ENCODE measurements around the gene FAM184A.
A peak's percentile ranks its signal among the peaks of the same experiment; 100 is the strongest.

Gene FAM184A

GRCh38 chr6:118967239-118967638 lies 111.2 kb downstream of the FAM184A start:
- peaks cover 1% of the 10 kb centered on the region for H3K4me1 Mint-ChIP-seq (ENCODE audit: low read depth)
- no peak for DNase-seq (ENCODE audit: low spot score)
- H3K9me3 Mint-ChIP-seq: no peaks in the 10 kb centered on the region
- no peak overlapping the region for H3K27ac Mint-ChIP-seq
- H3K4me3 Mint-ChIP-seq: no peak overlapping the region
- H3K36me3 Mint-ChIP-seq (ENCODE audit: low read depth): no peaks in the 10 kb centered on the region
- no peaks in the 10 kb centered on the region for H3K27me3 Mint-ChIP-seq (ENCODE audit: low read depth)

- no peaks in the 10 kb centered on the region for H3K27me3 Mint-ChIP-seq (ENCODE audit: low read depth)
- no peak for DNase-seq (ENCODE audit: low spot score)
- no peak overlapping the region for H3K27ac Mint-ChIP-seq
- H3K36me3 Mint-ChIP-seq (ENCODE audit: low read depth): no peaks in the 10 kb centered on the region
- H3K9me3 Mint-ChIP-seq: no peaks in the 10 kb centered on the region
- no peak overlapping the region for H3K4me3 Mint-ChIP-seq
- H3K4me1 Mint-ChIP-seq (ENCODE audit: low read depth): peaks cover 1% of the 10 kb centered on the region
Measured at GRCh38 chr6:118965843-118966370, 112.6 kb downstream of the FAM184A start.

- Mint-ChIP-seq H3K4me1 (ENCODE audit: low read depth) (peaks cover 1% of the 10 kb centered on the region), H3K4me3 (no peak overlapping the region), H3K9me3 (no peaks in the 10 kb centered on the region), H3K27me3 (ENCODE audit: low read depth) (no peaks in the 10 kb centered on the region), H3K36me3 (ENCODE audit: low read depth) (no peaks in the 10 kb centered on the region), H3K27ac (no peak overlapping the region)
- DNase-seq (ENCODE audit: low spot score): no peak
Measured at GRCh38 chr6:118965371-118965770, 113.1 kb downstream of the FAM184A start.

- Mint-ChIP-seq H3K4me1 (ENCODE audit: low read depth) (peaks cover 11% of the 10 kb centered on the region), H3K27me3 (ENCODE audit: low read depth) (no peaks in the 10 kb centered on the region), H3K9me3 (no peaks in the 10 kb centered on the region), H3K4me3 (no peak overlapping the region), H3K36me3 (ENCODE audit: low read depth) (no peaks in the 10 kb centered on the region), H3K27ac (no peak overlapping the region)
- DNase-seq (ENCODE audit: low spot score): no peak
Measured at GRCh38 chr6:118963003-118963402, 115.5 kb downstream of the FAM184A start.

- H3K4me3 Mint-ChIP-seq: no peak overlapping the region
- DNase-seq (ENCODE audit: low spot score): no peak
- peaks cover 10% of the 10 kb centered on the region for H3K4me1 Mint-ChIP-seq (ENCODE audit: low read depth)
- no peaks in the 10 kb centered on the region for H3K36me3 Mint-ChIP-seq (ENCODE audit: low read depth)
- no peaks in the 10 kb centered on the region for H3K9me3 Mint-ChIP-seq
- no peak overlapping the region for H3K27ac Mint-ChIP-seq
- H3K27me3 Mint-ChIP-seq (ENCODE audit: low read depth): no peaks in the 10 kb centered on the region
Measured at GRCh38 chr6:118959903-118960302, 118.6 kb downstream of the FAM184A start.

GRCh38 chr6:118953391-118953790 lies 125.1 kb downstream of the FAM184A start:
- Mint-ChIP-seq H3K9me3 (no peaks in the 10 kb centered on the region), H3K36me3 (ENCODE audit: low read depth) (no peaks in the 10 kb centered on the region), H3K27ac (no peak overlapping the region), H3K27me3 (ENCODE audit: low read depth) (peaks cover 15% of the 10 kb centered on the region), H3K4me1 (ENCODE audit: low read depth) (peaks cover 3% of the 10 kb centered on the region), H3K4me3 (no peak overlapping the region)
- no peak for DNase-seq (ENCODE audit: low spot score)

GRCh38 chr6:118952683-118953082 lies 125.8 kb downstream of the FAM184A start:
- Mint-ChIP-seq H3K27ac (no peak overlapping the region), H3K4me3 (no peak overlapping the region), H3K9me3 (no peaks in the 10 kb centered on the region), H3K4me1 (ENCODE audit: low read depth) (no peaks in the 10 kb centered on the region), H3K27me3 (ENCODE audit: low read depth) (peaks cover 15% of the 10 kb centered on the region), H3K36me3 (ENCODE audit: low read depth) (no peaks in the 10 kb centered on the region)
- DNase-seq (ENCODE audit: low spot score): no peak

- Mint-ChIP-seq H3K36me3 (ENCODE audit: low read depth) (peaks cover 2% of the 10 kb centered on the region), H3K4me1 (ENCODE audit: low read depth) (no peaks in the 10 kb centered on the region), H3K9me3 (peaks cover 33% of the 10 kb centered on the region), H3K4me3 (no peak overlapping the region), H3K27ac (no peak overlapping the region), H3K27me3 (ENCODE audit: low read depth) (peaks cover 5% of the 10 kb centered on the region)
- no peak for DNase-seq (ENCODE audit: low spot score)
Measured at GRCh38 chr6:118945217-118945616, 133.2 kb downstream of the FAM184A start.

- H3K9me3 Mint-ChIP-seq: peaks cover 36% of the 10 kb centered on the region
- H3K4me1 Mint-ChIP-seq (ENCODE audit: low read depth): peaks cover 6% of the 10 kb centered on the region
- no peak overlapping the region for H3K27ac Mint-ChIP-seq
- no peaks in the 10 kb centered on the region for H3K27me3 Mint-ChIP-seq (ENCODE audit: low read depth)
- no peak for DNase-seq (ENCODE audit: low spot score)
- peaks cover 11% of the 10 kb centered on the region for H3K36me3 Mint-ChIP-seq (ENCODE audit: low read depth)
- no peak overlapping the region for H3K4me3 Mint-ChIP-seq
Measured at GRCh38 chr6:118940770-118941169, 137.7 kb downstream of the FAM184A start.

- Mint-ChIP-seq H3K4me1 (ENCODE audit: low read depth) (peaks cover 13% of the 10 kb centered on the region), H3K4me3 (no peak overlapping the region), H3K9me3 (peaks cover 26% of the 10 kb centered on the region), H3K27me3 (ENCODE audit: low read depth) (no peaks in the 10 kb centered on the region), H3K27ac (no peak overlapping the region), H3K36me3 (ENCODE audit: low read depth) (peaks cover 9% of the 10 kb centered on the region)
- no peak for DNase-seq (ENCODE audit: low spot score)
Measured at GRCh38 chr6:118939683-118940082, 138.8 kb downstream of the FAM184A start.

- H3K27me3 Mint-ChIP-seq (ENCODE audit: low read depth): no peaks in the 10 kb centered on the region
- H3K27ac Mint-ChIP-seq: peak overlapping the region; percentile 91
- no peak for DNase-seq (ENCODE audit: low spot score)
Measured at GRCh38 chr6:118935978-118936703, 142.3 kb downstream of the FAM184A start.

GRCh38 chr6:118935331-118935668 lies 143.2 kb downstream of the FAM184A start:
- Mint-ChIP-seq H3K27ac (peak overlapping the region; percentile 91), H3K9me3 (peaks cover 4% of the 10 kb centered on the region), H3K27me3 (ENCODE audit: low read depth) (no peaks in the 10 kb centered on the region), H3K36me3 (ENCODE audit: low read depth) (peaks cover 18% of the 10 kb centered on the region), H3K4me1 (ENCODE audit: low read depth) (peaks cover 26% of the 10 kb centered on the region), H3K4me3 (peak overlapping the region; percentile 89)
- DNase-seq (ENCODE audit: low spot score): no peak

More at GRCh38 chr6:118935978-118936703, 142.3 kb downstream of the FAM184A start:
- Mint-ChIP-seq H3K9me3 (peaks cover 7% of the 10 kb centered on the region), H3K4me3 (peak overlapping the region; percentile 89), H3K36me3 (ENCODE audit: low read depth) (peaks cover 12% of the 10 kb centered on the region), H3K4me1 (ENCODE audit: low read depth) (peaks cover 23% of the 10 kb centered on the region)

GRCh38 chr6:118934461-118935330 lies 143.8 kb downstream of the FAM184A start, which contains the start of gene MCM9:
MCM9 (minus strand) TSS chr6:118935159; CDS start chr6:118931723, 3,436 bp downstream.
- Mint-ChIP-seq H3K4me1 (ENCODE audit: low read depth) (peaks cover 26% of the 10 kb centered on the region), H3K36me3 (ENCODE audit: low read depth) (peaks cover 18% of the 10 kb centered on the region), H3K9me3 (peaks cover 4% of the 10 kb centered on the region), H3K27me3 (ENCODE audit: low read depth) (no peaks in the 10 kb centered on the region), H3K4me3 (peak within 1 kb of the TSS; percentile 89), H3K27ac (peak within 1 kb of the TSS; percentile 91)
- peak; percentile 89 for DNase-seq (ENCODE audit: low spot score)

- no peak for DNase-seq (ENCODE audit: low spot score)
- Mint-ChIP-seq H3K27ac (peak overlapping the region; percentile 90), H3K9me3 (peaks cover 4% of the 10 kb centered on the region), H3K4me1 (ENCODE audit: low read depth) (peaks cover 26% of the 10 kb centered on the region), H3K27me3 (ENCODE audit: low read depth) (no peaks in the 10 kb centered on the region), H3K36me3 (ENCODE audit: low read depth) (peaks cover 16% of the 10 kb centered on the region), H3K4me3 (peak overlapping the region; percentile 89)
Measured at GRCh38 chr6:118933855-118934460, 144.5 kb downstream of the FAM184A start.

All from T-helper 2 cell treated with Interferon-gamma antibody and Interleukin-4, amounts not matched to agents 5 μg/mL and 100 μg/mL, for 36 hours (primary cell).